Muscle of back (tissue), 11 donors: Measurements from ENCODE around the gene OPN1MW. TPM values are rescaled to one million over a fixed set of nuclear protein-coding genes. Genes with fewer than 3 reads are reported as not detected.
"Not testable (repeated sequence)": the region's sequence is repeated elsewhere in the genome, so short reads cannot be mapped to it uniquely, and the experiment has no call there.

Source experiments
- DNase-seq, 3 donors: peaks; one replicate each; pipeline versions ENCODE4 v3.0.0 to v3.0.0-alpha.2; 2013
- polyA plus RNA-seq, 10 donors: library from polyadenylated mRNA; unstranded; fragments of 120-200 nt; gene quantifications; one replicate each; pipeline ENCODE4 v1.2.1, GENCODE V29; 2013; ENCODE audit not compliant: insufficient read length in 10 of 10

The OPN1MW gene
- polyA plus RNA-seq, 10 donors, result not detected

DNA sequence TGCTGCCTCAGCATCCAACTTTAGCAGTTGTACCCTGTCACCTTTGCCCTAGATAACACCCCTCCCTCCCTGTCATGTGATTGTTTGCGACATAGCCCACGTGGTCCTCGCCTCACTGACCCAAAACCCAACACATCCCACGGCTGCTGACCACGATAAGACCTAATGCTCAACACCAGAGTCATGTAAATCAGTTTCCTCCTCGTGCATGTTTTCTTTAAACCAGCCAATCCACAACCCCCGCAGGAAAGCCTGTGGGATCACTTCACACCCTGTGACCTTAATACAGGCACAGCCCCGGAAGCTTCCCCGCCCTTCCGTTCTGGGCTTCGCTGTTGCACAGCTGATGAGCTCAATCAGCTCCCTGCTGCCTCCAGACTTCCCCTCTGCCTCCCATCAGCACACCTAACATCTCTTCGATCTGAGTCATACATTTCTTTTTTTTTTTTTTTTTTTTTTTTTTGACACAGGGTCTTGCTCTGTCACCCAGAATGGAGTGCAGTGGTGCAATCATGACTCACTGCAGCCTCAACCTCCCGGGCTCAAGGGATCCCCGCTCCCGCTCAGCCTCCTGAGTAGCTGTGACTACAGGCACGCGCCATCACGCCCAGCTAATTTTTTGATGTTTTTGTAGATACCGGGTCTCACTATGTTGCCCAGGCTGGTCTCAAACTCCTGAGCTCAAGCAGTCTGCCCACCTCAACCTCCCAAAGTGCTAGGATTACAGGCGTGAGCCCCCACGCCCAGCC, 27.4 kb downstream of the OPN1MW start:
- DNase-seq, result not testable (repeated sequence)

DNA sequence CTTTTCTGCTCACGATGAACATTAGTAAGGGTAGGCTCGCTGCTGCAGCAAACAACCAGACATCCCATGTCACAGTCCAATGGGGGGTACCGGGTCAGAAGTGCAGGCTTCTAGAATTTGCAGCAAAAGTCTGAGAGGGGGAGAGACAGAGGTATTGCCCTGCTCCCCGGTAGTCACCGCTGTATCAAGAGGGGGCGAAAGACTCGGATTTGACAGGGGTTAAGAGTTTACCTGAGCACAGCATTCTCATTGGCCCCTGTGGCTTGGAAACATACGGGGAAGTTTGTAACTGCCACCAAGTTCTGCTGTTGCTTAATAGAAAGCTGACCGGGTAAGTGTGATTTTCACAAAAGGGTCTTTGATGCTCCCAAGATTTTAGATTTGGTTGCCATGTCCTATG, 28.7 kb downstream of the OPN1MW start:
- not testable (repeated sequence) for DNase-seq

DNA sequence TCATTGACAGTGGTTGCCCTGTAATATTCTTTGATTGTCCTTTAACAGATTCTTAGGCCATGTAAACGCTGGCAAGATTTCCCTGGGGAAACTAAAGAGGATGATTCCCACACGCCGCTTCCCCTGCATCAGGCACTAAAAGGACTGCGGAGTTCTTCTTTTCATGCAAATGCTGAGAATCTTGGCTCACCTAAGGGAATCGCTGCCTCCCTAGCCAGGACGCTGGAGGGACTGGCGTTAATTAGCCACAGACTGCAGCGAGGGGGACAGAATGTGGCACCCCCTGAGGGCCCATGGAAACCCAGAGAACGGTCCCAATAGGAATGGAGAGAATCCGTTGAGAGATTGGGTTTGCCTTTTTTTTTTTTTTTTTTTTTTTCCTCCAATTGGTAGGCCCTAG, 29.1 kb downstream of the OPN1MW start:
- not testable (repeated sequence) for DNase-seq

DNA sequence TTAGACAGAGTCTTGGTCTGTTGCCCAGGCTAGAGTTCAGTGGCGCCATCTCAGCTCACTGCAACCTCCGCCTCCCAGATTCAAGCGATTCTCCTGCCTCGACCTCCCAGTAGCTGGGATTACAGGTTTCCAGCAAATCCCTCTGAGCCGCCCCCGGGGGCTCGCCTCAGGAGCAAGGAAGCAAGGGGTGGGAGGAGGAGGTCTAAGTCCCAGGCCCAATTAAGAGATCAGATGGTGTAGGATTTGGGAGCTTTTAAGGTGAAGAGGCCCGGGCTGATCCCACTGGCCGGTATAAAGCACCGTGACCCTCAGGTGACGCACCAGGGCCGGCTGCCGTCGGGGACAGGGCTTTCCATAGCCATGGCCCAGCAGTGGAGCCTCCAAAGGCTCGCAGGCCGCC, 37.1 kb downstream of the OPN1MW start, which contains the start of gene OPN1MW2:
Gene OPN1MW2 (plus strand): TSS at position 301 of the 400 bp plus-strand sequence. CDS start 60 bp downstream, at position 361.
- DNase-seq, result not testable (repeated sequence)

DNA sequence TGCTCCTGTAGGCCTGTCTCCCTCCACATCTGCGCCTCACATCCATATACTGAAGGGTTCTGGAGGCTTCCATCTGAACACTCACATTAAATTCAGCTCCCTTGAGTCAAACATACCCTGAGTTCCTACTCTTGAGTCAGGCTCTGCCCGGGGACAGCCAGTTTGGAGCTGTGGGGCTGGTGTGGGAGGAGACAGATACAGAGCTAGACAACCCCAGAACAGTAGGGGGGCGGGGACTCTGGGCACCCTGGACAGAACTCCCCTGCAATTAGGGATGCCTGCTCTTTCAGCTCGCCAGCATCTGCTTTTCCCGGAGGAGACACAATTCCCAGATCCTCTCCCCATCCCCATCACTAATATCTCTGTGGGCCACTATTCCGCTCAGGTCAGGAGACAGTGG, 42.9 kb downstream of the OPN1MW start:
- DNase-seq, result not testable (repeated sequence)

DNA sequence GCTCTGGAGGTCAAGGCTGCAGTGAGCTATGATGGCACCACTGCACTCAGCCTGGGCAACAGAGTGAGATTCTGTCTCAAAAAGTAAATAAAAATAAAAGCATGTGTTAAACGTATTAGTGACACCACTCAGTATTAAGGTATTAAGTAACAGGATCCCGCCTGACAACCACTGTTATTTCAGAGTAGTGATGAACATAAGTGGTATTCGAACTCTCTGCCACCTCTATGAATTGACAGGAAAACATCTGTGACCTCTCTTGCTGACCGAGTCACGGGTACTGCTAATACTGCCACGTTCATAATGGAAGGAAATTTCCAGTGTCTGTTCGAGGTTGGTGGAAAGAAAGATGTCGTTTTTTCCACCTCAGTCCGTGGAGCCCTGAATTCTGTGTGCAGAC, 44.3 kb downstream of the OPN1MW start:
- DNase-seq, result not testable (repeated sequence)

DNA sequence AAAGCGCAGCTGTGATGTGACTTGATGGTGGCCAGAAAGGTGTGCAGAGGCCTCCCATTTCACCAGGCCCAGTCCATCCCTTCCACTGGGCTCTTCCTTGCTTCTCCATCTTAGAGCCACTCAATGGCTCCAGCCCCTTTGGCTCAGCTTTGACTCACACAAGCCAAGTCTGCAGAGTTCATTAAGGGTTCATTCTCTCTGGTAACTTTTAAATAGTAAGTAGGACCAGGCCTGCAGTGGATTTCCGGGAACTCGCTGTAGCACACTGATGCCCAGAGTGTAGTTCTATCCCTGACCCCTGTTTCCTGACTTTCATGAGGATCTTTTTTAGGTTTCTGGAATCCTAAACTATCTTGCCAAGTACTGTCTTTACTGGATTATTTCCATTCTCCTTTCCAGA, 49.0 kb downstream of the OPN1MW start:
- DNase-seq, result not testable (repeated sequence)

DNA sequence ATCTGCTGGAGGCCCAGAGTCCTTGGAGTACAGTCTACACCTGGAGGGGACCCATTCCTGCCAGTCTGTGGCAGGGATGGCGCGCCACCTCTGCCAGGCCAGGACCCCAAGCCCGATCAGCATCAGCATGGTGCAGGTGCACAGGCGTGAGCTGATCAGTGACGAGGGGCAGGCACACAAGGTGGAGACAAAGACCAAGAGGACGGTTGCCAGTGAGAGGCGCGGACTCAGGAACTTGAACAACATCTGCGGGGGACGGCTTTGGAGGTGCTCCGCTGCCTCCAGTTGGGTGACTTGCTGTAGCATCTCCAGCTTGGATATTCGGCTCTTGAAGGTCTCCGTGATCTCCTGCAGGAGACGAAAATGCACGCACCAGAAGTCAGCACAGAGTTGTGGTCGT, 51.2 kb downstream of the OPN1MW start:
- DNase-seq, result not testable (repeated sequence)

DNA sequence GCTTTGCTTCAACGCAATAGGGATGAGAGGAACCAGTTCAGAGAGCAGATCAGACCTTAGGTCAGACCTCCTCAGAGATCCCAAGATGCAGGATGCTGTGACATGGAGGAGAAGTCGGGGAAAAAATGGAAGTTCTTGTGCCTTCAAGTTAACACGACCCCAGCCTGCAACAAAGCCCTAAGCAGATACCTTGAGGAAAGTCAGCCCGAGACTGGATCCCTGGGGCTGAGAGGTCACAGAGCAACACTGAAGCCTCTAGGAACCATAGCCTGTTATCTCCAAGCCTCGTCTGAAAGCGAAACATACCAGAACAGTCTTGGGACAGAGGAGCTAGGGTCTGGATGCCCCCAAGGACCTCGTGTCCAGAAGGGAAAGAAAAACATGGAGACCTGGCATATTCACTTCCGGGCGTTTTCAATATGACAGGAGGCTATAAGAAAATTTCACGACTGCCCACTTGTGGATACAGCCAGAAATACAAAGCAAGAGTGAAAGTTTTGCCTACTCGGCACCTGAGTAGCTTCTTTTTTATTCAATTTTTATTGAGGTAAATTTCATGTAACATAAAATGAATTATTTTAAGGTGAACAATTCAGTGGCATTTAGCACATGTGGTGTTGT, 56.7 kb downstream of the OPN1MW start:
- not testable (repeated sequence) for DNase-seq

DNA sequence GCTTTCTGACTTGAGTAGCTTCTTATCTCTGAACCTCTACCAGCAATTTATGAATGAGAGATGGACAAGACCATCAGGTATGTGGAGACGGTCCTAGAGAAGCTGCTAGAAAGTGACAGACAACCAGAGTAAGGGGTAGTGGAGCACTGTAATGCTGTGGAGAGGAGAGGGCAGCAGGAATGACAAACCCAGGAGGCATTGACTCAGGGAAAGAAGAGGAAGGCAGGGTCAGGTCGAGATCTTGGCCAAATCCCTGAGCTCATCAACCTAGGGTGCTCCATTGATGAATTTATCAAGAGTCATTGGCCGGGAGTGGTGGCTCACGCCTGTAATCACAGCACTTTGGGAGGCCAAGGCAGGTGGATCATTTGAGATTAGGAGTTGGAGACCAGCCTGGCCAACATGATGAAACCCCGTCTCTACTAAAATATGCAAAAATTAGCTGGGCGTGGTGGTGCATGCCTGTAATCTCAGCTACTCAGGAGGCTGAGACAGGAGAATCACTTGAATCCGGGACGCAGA, 57.6 kb downstream of the OPN1MW start:
- not testable (repeated sequence) for DNase-seq

Other genes starting within 250 kb of the OPN1MW start
- gene NAA10, start 247.6 kb upstream of the OPN1MW start, polyA plus RNA-seq, result 10 to 100 TPM; 58.4 to 69.5 (median 61.9) TPM
- 1 to 10 TPM; 1.9 to 6.5 (median 3.0) TPM for gene RENBP, start 238.0 kb upstream of the OPN1MW start, polyA plus RNA-seq
- gene HCFC1, start 210.8 kb upstream of the OPN1MW start, polyA plus RNA-seq, result 10 to 100 TPM; 24.8 to 41.3 (median 32.2) TPM
- gene TMEM187, start 209.8 kb upstream of the OPN1MW start, polyA plus RNA-seq, result 1 to 10 TPM; 2.6 to 7.9 (median 5.4) TPM
- gene IRAK1, start 162.7 kb upstream of the OPN1MW start, polyA plus RNA-seq, result 10 to 100 TPM; 32.5 to 61.0 (median 46.7) TPM
- 10 to 100 TPM; 16.0 to 26.0 (median 19.9) TPM for gene MECP2, start 84.9 kb upstream of the OPN1MW start, polyA plus RNA-seq
- gene OPN1LW, start 38.4 kb upstream of the OPN1MW start, polyA plus RNA-seq, result not detected
- gene OPN1MW2, start 37.2 kb downstream of the OPN1MW start, polyA plus RNA-seq, result not detected
- not detected for gene OPN1MW3, start 75.0 kb downstream of the OPN1MW start, polyA plus RNA-seq
- not detected for gene TEX28, start 112.5 kb downstream of the OPN1MW start, polyA plus RNA-seq
- under 1 TPM in 8 of 10 donors, not detected in 2; 0.08 to 0.72 (median 0.27) TPM for gene TKTL1, start 113.2 kb downstream of the OPN1MW start, polyA plus RNA-seq
- gene FLNA, start 192.0 kb downstream of the OPN1MW start, polyA plus RNA-seq, result 100 to 1,000 TPM; 198 to 402 (median 274) TPM
- 10 to 100 TPM; 39.6 to 54.1 (median 46.9) TPM for gene EMD, start 196.7 kb downstream of the OPN1MW start, polyA plus RNA-seq
- 1,000 to 10,000 TPM; 4,675 to 6,417 (median 5,723) TPM for gene RPL10, start 215.8 kb downstream of the OPN1MW start, polyA plus RNA-seq
- gene DNASE1L1, start 226.7 kb downstream of the OPN1MW start, polyA plus RNA-seq, result 10 to 100 TPM; 15.0 to 37.2 (median 32.3) TPM
- gene TAFAZZIN, start 228.9 kb downstream of the OPN1MW start, polyA plus RNA-seq, result 10 to 100 TPM; 15.5 to 38.3 (median 25.9) TPM
- 10 to 100 TPM; 52.3 to 72.3 (median 59.8) TPM for gene ATP6AP1, start 246.1 kb downstream of the OPN1MW start, polyA plus RNA-seq